ENCODE measurements around the gene USP7. TPM values are rescaled to one million over a fixed set of nuclear protein-coding genes. Genes with fewer than 3 reads are reported as not detected.

The USP7 gene
- total and polyA plus RNA-seq, 4 donors, result 13.7 to 85.6 (median 37.7) TPM

DNA sequence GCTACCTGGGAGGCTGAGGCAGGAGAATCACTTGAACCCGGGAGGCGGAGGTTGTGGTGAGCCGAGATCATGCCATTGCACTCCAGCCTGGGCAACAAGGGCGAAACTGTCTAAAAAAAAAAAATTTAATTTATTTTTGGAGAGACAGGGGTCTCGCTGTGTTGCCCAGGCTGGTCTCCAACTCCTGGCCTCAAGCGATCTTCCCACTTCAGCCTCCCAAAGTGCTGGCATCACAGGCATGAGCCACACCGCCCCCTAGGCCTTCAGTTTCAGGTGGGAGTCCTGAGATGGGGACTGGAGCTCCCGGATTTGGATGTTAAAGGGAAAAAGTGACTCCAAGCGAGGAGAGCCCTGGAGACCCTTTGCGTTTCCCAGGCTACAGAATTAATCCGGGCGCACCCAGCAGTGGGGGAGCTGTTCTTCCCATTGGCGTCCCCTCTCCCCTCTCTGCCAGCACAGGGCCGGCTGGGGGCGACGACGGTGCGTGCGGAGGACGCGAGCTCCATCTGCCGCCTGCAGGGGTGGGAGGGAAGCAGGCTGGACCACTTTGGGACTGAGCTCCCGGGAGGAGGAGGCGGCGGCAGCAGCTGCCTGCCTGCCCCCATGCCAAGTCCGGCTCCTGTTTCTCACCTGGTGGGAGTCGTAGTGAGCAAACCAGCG is 49.3 kb upstream of the USP7 start:
- 34% methylated on average over 28 of the region's 28 CpGs for WGBS
- Histone ChIP-seq H3K27me3 (ENCODE audit: control insufficient read depth in 4 of 4, insufficient read depth in 4 of 4, low read length in 3 of 4) (no peaks in the 10 kb centered on the region), H3K4me3 (ENCODE audit: low read depth in 1 of 3, low read length in 3 of 3) (no peak overlapping the region), H3K36me3 (ENCODE audit: control insufficient read depth in 4 of 4, insufficient read depth in 3 of 4, low read depth in 1 of 4, low read length in 3 of 4) (no peaks in the 10 kb centered on the region), H3K4me1 (ENCODE audit: control insufficient read depth in 4 of 4, insufficient read depth in 4 of 4, low read length in 3 of 4) (peaks cover 2 to 12% (median 7%) of the 10 kb centered on the region in 4 donors), H3K9ac (ENCODE audit: low read depth in 1 of 2, low read length in 2 of 2) (no peak overlapping the region), H3K27ac (ENCODE audit: low read depth in 1 of 2, low read length in 2 of 2) (no peak overlapping the region), H3K9me3 (ENCODE audit: control insufficient read depth in 4 of 4, low read length in 3 of 4) (peaks cover 0 to 8% (median 7%) of the 10 kb centered on the region in 4 donors)
- TF ChIP-seq TAF1 (conservative IDR thresholded peaks at IDR 0.05), result no peak
- no peak for TF ChIP-seq SP1 (IDR thresholded peaks at IDR 0.05)
- TF ChIP-seq RAD21 (IDR thresholded peaks at IDR 0.05), result no peak
- TF ChIP-seq, protein P1, sequence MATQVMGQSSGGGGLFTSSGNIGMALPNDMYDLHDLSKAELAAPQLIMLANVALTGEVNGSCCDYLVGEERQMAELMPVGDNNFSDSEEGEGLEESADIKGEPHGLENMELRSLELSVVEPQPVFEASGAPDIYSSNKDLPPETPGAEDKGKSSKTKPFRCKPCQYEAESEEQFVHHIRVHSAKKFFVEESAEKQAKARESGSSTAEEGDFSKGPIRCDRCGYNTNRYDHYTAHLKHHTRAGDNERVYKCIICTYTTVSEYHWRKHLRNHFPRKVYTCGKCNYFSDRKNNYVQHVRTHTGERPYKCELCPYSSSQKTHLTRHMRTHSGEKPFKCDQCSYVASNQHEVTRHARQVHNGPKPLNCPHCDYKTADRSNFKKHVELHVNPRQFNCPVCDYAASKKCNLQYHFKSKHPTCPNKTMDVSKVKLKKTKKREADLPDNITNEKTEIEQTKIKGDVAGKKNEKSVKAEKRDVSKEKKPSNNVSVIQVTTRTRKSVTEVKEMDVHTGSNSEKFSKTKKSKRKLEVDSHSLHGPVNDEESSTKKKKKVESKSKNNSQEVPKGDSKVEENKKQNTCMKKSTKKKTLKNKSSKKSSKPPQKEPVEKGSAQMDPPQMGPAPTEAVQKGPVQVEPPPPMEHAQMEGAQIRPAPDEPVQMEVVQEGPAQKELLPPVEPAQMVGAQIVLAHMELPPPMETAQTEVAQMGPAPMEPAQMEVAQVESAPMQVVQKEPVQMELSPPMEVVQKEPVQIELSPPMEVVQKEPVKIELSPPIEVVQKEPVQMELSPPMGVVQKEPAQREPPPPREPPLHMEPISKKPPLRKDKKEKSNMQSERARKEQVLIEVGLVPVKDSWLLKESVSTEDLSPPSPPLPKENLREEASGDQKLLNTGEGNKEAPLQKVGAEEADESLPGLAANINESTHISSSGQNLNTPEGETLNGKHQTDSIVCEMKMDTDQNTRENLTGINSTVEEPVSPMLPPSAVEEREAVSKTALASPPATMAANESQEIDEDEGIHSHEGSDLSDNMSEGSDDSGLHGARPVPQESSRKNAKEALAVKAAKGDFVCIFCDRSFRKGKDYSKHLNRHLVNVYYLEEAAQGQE (IDR thresholded peaks at IDR 0.05), result no peak
- TF ChIP-seq GABPA (IDR thresholded peaks at IDR 0.05 in 1 of 2, conservative IDR thresholded peaks at IDR 0.05 in 1 of 2), result no peak
- TF ChIP-seq, protein P2, sequence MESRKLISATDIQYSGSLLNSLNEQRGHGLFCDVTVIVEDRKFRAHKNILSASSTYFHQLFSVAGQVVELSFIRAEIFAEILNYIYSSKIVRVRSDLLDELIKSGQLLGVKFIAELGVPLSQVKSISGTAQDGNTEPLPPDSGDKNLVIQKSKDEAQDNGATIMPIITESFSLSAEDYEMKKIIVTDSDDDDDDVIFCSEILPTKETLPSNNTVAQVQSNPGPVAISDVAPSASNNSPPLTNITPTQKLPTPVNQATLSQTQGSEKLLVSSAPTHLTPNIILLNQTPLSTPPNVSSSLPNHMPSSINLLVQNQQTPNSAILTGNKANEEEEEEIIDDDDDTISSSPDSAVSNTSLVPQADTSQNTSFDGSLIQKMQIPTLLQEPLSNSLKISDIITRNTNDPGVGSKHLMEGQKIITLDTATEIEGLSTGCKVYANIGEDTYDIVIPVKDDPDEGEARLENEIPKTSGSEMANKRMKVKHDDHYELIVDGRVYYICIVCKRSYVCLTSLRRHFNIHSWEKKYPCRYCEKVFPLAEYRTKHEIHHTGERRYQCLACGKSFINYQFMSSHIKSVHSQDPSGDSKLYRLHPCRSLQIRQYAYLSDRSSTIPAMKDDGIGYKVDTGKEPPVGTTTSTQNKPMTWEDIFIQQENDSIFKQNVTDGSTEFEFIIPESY (IDR thresholded peaks at IDR 0.05), result no peak
- TF ChIP-seq YY1 (IDR thresholded peaks at IDR 0.05), result no peak
- no peak for TF ChIP-seq NR2F2 (IDR thresholded peaks at IDR 0.05)
- no peak for TF ChIP-seq FOXA1 (IDR thresholded peaks at IDR 0.05)
- TF ChIP-seq MAX (IDR thresholded peaks at IDR 0.05), result no peak
- no peak for TF ChIP-seq RXRA (IDR thresholded peaks at IDR 0.05)
- TF ChIP-seq, protein P3, sequence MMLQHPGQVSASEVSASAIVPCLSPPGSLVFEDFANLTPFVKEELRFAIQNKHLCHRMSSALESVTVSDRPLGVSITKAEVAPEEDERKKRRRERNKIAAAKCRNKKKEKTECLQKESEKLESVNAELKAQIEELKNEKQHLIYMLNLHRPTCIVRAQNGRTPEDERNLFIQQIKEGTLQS (IDR thresholded peaks at IDR 0.05), result no peak
- no peak for TF ChIP-seq FOXA2 (IDR thresholded peaks at IDR 0.05)
- no peak for DNase-seq (ENCODE audit: low spot score)

GRCh38 chr16:9012330-9012729 is 48.6 kb upstream of the USP7 start:
- no peaks in the 10 kb centered on the region for H3K36me3 ChIP-seq (ENCODE audit: control insufficient read depth in 4 of 4, insufficient read depth in 3 of 4, low read depth in 1 of 4, low read length in 3 of 4)
- no peaks in the 10 kb centered on the region for H3K27me3 ChIP-seq (ENCODE audit: control insufficient read depth in 4 of 4, insufficient read depth in 4 of 4, low read length in 3 of 4)
- peaks cover 0 to 8% (median 7%) of the 10 kb centered on the region in 4 donors for H3K9me3 ChIP-seq (ENCODE audit: control insufficient read depth in 4 of 4, low read length in 3 of 4)
- DNase-seq (ENCODE audit: low spot score), result no peak
- no peak overlapping the region for H3K27ac ChIP-seq (ENCODE audit: low read depth in 1 of 2, low read length in 2 of 2)
- no peak overlapping the region for H3K9ac ChIP-seq (ENCODE audit: low read depth in 1 of 2, low read length in 2 of 2)
- H3K4me3 ChIP-seq (ENCODE audit: low read depth in 1 of 3, low read length in 3 of 3), result no peak overlapping the region
- WGBS, result 93% methylated on average over 6 of the region's 6 CpGs
- H3K4me1 ChIP-seq (ENCODE audit: control insufficient read depth in 4 of 4, insufficient read depth in 4 of 4, low read length in 3 of 4), result peaks cover 2 to 12% (median 7%) of the 10 kb centered on the region in 4 donors
- TF ChIP-seq, protein P2 (IDR thresholded peaks at IDR 0.05), result no peak
- no peak for TF ChIP-seq YY1 (IDR thresholded peaks at IDR 0.05)
- TF ChIP-seq CTCF (IDR thresholded peaks at IDR 0.05; ENCODE audit: low read depth, low read length, missing input control), result no peak
- TF ChIP-seq, protein P3 (IDR thresholded peaks at IDR 0.05), result no peak
- TF ChIP-seq TAF1 (conservative IDR thresholded peaks at IDR 0.05), result no peak
- TF ChIP-seq, protein P1 (IDR thresholded peaks at IDR 0.05), result no peak
- no peak for TF ChIP-seq HNF4G (IDR thresholded peaks at IDR 0.05)
- no peak for TF ChIP-seq RAD21 (IDR thresholded peaks at IDR 0.05)
- TF ChIP-seq JUND (IDR thresholded peaks at IDR 0.05), result no peak
- TF ChIP-seq RXRA (IDR thresholded peaks at IDR 0.05), result no peak
- no peak for TF ChIP-seq MAX (IDR thresholded peaks at IDR 0.05)
